HG03571 (cell line): Measurements from ENCODE around the gene PKP3.
"Not testable (repeated sequence)": the region's sequence is repeated elsewhere in the genome, so short reads cannot be mapped to it uniquely, and the experiment has no call there.

Experiments
- ATAC-seq: cut with Tn5 transposase; IDR thresholded peaks from one replicate; pipeline ENCODE4 v1.9.1; 2021; ENCODE audit not compliant: unreplicated experiment

Gene PKP3, protein sequence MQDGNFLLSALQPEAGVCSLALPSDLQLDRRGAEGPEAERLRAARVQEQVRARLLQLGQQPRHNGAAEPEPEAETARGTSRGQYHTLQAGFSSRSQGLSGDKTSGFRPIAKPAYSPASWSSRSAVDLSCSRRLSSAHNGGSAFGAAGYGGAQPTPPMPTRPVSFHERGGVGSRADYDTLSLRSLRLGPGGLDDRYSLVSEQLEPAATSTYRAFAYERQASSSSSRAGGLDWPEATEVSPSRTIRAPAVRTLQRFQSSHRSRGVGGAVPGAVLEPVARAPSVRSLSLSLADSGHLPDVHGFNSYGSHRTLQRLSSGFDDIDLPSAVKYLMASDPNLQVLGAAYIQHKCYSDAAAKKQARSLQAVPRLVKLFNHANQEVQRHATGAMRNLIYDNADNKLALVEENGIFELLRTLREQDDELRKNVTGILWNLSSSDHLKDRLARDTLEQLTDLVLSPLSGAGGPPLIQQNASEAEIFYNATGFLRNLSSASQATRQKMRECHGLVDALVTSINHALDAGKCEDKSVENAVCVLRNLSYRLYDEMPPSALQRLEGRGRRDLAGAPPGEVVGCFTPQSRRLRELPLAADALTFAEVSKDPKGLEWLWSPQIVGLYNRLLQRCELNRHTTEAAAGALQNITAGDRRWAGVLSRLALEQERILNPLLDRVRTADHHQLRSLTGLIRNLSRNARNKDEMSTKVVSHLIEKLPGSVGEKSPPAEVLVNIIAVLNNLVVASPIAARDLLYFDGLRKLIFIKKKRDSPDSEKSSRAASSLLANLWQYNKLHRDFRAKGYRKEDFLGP

DNA sequence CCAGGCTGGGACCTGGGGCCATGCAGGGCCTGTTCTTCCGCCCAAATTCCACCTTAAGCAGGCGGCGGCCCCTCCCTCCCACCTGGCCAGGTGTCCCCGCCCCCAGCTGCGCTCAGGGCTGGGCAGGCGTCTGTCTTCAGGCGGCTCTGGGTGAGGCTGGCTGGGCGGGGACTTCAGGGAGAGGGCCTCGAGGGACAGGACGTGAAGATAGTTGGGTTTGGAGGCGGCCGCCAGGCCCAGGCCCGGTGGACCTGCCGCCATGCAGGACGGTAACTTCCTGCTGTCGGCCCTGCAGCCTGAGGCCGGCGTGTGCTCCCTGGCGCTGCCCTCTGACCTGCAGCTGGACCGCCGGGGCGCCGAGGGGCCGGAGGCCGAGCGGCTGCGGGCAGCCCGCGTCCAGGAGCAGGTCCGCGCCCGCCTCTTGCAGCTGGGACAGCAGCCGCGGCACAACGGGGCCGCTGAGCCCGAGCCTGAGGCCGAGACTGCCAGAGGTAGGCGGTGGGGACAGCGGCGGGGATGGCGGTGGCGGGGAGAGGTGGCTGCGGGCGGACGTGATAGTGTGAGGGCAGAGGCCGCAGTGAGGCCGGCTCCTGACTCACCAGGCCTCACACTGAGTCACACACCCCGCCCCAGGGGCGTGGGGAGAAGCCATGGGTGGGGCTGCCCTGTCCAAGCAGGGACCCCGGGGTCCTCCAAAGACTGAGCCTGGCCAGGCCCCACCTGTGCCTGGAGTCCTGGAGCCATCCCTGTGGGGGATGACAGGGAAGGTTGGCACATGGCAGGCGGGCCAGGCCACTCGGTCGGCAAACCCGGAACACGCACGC lies at the start of gene PKP3:
Gene PKP3, plus strand, starts transcription at position 176 of the 824 bp plus-strand sequence. Its CDS starts 84 bp downstream, at position 260.
- ATAC-seq: no peak

DNA sequence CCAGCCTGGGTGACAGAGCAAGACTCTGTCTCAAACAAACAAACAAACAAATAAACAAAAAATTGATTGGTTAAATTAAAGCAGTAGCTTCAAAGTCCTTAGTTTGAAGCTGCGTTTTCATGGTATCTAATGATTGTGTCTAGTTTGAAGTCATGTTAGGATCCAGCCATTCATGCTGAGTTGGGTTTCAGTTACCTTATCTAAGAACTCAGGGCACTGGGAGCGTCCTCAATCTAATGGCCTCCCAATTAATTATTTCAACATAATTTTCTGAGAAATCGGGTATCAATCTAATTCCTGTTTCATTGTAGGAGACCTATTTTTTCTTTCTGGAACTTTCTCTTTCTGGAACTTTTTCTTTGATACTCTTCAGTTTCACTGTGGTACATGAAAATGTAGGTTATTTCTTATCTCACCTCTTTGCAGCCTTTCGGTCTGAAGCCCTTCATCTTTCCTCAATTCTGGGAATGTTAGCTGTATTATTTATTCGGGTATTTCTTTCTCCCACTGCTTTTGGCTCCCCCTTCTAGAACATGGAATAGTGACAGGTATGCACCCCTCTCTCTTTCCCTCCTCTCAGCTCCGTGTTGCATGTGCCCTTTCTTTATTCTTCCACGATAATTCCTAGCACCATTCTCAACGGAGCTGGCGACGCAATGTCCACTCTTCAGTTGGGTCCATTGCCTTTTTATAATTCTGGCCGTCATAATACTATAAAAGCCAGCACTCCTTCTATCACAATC lies 49.0 kb upstream of the PKP3 start:
- ATAC-seq: no peak

DNA sequence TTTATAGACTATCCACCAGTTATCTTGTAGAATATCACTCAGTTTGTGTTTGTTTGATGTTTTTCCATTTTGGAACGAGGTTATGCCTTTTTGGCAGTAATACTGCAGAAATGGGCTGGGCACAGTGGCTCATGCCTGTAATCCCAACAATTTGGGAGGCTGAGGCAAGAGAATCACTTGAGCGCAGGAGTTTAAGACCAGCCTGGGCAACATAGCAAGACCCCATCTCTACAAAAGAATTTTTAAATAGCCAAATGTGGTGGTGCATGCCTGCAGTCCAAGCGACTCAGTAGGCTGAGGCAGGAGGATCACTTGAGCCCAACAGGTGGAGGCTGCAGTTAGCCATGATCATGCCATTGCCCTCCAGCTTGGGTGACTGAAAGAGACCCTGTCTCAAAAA lies 47.5 kb upstream of the PKP3 start:
- ATAC-seq: no peak

DNA sequence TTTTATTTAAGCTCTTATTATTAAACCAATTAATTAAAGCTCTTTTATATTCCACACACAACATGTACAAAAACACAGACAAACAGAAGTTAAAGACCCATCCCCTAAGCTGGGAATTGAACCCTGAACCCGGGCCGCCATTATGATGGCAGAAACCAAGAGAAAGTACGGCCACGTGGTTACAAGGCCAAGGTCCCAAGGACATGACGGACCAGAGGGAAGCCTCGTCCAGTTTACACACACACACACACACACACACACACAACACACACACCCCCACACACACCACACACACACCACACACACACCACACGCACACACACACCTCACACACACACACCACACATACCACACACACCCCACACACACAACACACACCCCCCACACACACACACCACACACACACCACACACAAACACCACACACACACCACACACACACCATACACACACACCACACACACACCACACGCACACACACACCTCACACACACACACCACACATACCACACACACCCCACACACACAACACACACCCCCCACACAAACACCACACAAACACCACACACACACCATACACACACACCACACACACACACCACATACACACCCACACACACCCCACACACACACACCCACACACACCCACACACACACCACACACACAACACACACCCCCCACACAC lies 44.6 kb upstream of the PKP3 start:
- ATAC-seq: not testable (repeated sequence)

- ATAC-seq: not testable (repeated sequence)
These were observed 43.8 kb upstream of the PKP3 start for GRCh38 chr11:350033-350722.

DNA sequence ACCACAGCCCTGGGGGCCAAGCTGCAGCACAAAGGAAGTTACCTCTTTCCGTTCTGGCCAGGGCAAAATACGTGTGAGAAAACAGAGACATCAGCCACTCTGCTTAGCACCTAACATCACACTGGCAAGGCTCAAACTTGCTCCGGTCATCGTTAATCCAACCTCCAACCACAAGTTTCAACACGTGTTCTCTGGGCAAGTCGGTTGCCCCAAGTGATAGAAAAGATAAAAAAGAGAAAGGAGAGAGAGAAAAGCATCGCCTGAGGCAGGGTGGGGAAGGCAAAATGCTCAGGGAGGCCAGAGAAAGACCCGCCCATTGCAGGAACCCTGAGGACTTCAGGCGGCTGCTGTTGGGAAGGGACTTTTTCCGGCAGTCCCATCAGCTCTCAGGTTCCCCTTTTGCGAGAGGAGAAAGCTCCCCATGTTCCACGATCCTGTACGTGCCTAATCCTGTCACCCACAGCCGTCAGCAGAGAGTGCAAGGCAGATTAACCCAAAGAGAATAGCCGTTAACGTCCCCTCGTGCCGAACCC lies 43.2 kb upstream of the PKP3 start:
- ATAC-seq: no peak

DNA sequence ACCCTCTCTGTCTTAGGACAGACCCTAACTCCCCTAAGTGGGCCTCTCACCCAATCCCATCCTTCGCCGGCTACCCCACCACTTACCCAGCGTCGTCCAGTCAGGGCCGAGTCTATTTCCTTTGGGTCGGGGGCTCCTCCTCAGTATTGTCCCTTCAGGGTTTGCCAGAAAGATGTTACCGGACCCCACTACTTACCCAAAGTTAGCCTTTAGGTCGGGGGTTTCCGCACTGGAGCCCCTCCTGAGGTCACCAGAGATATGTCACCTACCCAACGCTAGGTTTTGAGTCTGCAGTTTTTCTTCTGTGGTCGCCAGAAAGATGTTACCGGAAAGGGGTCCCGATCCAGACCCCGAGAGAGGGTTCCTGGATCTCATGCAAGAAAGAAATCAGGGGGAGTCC lies 42.6 kb upstream of the PKP3 start:
- ATAC-seq: no peak

DNA sequence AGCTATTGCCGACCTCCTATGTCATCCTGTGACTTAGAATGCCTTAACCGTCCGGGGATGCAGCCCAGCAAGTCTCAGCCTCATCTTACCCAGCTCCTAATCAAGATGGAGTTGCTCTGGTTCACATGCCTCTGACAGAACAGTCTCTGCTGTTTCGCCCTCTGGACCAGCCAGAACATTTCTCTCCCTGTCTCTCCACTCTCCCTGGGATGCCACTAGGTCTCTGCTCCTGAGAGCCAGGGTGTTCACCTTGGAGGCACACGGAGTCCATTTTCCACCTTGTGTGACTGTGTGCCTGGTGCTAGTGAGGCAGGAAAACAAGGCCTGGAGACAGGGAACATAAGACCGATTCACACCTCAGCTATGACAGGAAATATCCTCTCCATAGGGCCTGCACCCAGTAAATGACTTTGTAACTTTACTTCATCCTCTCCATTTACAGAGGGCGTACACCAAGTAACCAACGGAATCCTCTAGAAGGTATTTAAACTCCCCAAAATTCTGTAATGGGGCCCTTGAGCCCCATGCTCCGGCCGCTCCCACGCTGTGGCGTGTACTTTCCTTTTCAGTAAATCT lies 41.5 kb upstream of the PKP3 start:
- no peak for ATAC-seq

GRCh38 chr11:353179-353873 lies 40.7 kb upstream of the PKP3 start:
- ATAC-seq: no peak

DNA sequence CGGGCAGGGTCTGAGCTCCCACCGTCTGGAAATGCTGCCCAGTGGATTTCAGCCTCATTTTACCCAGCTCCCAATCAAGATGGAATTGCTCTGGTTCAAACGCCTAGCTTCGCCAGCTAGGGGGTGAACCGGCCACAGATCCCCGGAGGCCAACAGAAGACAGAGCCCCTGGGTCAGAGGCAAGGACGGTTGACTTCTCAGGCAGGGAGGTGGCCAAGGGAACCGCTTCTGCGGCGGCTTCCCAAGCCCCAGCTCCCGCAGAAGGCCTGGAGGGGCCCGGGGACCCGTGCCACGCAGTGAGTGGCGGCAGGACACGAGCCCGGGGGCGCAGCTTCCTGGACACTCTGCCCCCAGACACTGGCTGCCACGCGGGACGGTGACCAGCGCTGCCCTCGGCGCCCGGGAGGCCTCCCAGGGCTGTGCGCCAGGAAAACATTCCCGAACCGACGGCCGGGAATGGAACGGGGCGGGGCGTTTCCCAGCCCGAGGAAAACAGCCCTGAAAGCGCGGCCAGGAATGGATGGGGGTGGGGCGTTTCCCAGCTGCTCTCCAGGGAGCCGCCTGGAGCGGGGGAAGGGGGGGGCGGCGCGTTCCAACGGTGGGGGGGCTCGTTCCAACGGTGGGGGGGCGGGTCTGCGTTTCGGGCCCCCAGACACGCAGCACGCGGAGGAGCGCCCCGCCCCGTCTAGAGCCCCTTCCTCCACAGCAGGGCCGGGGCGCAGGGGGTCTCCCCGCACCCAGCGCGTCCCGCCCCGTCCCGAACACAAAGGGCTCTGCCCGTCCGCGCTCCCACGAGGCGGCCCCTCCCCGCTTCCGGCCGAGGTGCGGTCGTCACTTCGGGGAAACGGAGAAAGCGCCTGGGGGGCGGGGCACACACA lies 38.2 kb upstream of the PKP3 start:
- ATAC-seq: peak; percentile 51

- no peak for ATAC-seq
These were observed 37.4 kb upstream of the PKP3 start for GRCh38 chr11:356610-357009.

GRCh38 chr11:357582-357981 lies 36.4 kb upstream of the PKP3 start:
- no peak for ATAC-seq

DNA sequence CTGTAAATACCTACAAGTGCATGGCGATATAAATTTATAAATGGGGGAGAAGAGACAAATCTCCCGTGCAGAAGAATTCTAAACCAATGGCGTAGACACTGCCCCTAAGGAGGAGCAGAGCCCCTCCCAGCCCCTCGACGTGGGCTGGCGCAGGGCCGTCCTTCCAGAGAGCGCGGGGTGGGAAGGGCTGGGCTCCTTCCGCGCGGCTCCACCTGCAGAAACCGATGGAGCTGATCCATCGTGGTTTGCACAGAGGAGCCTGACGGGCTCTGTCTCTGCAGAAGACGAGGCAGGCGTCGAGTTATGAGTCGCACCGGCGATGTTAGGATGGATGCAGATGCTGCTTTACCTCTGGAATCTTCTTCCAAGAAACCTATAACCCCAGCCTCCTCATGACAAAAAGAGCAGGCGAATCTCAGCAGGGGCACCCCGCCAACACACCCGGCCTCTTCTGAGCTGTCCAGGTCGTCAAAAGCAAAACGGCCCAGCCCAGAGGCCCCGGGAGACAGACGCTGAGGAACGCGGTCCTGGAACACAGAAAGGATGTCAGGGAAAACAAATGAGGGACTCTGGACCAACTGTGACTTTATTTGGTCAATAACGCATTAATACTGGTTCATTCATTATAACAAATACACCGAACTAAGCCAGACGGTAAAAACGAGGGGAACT lies 35.7 kb upstream of the PKP3 start:
- no peak for ATAC-seq

- no peak for ATAC-seq
These were observed 34.8 kb upstream of the PKP3 start for GRCh38 chr11:359181-359714.

- ATAC-seq: no peak
These were observed 33.4 kb upstream of the PKP3 start for GRCh38 chr11:360326-361280.
